Activated B cell treated with CpG ODN at 0.5 μM for 24 hours (primary cell): ENCODE measurements around the gene ASIC5. TPM values are rescaled to one million over a fixed set of nuclear protein-coding genes. Genes with fewer than 3 reads are reported as not detected.

Experiments used
- ATAC-seq: fragments of 200-7000 bp; cut with Tn5 transposase; one replicate; pipeline ENCODE4 v1.10.0; 2021; ENCODE audit warnings: low read depth, mild to moderate bottlenecking, moderate library complexity
- CTCF ChIA-PET: fragments of 350-600 bp; sonication (Branson Sonifier 250); formaldehyde crosslinking; loops from one replicate; lab custom pipeline; 2021; ENCODE audit warnings: antibody characterized with exemption; lab: Charles Lee
- POLR2A ChIA-PET: fragments of 350-600 bp; sonication (Branson Sonifier 250); formaldehyde crosslinking; loops from one replicate; lab custom pipeline; 2021; ENCODE audit warnings: antibody characterized with exemption; lab: Charles Lee
- DNase-seq: peaks from one replicate; pipeline ENCODE4 v3.0.0; 2022
- H3K27ac Mint-ChIP-seq: one replicate; pipeline ENCODE4 v1.8.0; 2020; ENCODE audit warnings: mixed read lengths
- H3K27me3 Mint-ChIP-seq: one replicate; pipeline ENCODE4 v1.8.0; 2021; ENCODE audit warnings: mixed read lengths
- H3K36me3 Mint-ChIP-seq: one replicate; pipeline ENCODE4 v1.8.0; 2021; ENCODE audit warnings: low read depth, mixed read lengths
- H3K4me1 Mint-ChIP-seq: one replicate; pipeline ENCODE4 v1.8.0; 2021; ENCODE audit warnings: mixed read lengths
- H3K4me3 Mint-ChIP-seq: one replicate; pipeline ENCODE4 v1.8.0; 2020; ENCODE audit warnings: mild to moderate bottlenecking, mixed read lengths
- H3K9me3 Mint-ChIP-seq: one replicate; pipeline ENCODE4 v1.8.0; 2020; ENCODE audit warnings: mixed read lengths
- CTCF ChIP-seq: fragments of 200-600 bp; IDR thresholded peaks from one replicate; pipeline ENCODE4 v1.8.0; 2022; ENCODE audit warnings: antibody characterized with exemption, mild to moderate bottlenecking
- intact Hi-C: fragments of 100-400 bp; cut with micrococcal nuclease; formaldehyde crosslinking; loops from one replicate; pipeline ENCODE4 v1.15.1; 2024
- total RNA-seq: library from RNA; stranded (reverse); gene quantifications from 2 replicates; pipeline ENCODE4 v1.2.3, GENCODE V29; 2022

Gene ASIC5
- total RNA-seq, 1 donor from 2014 or later, result not detected

- intact Hi-C loops, result no loop called here
- no peaks in the 10 kb centered on the region for H3K9me3 Mint-ChIP-seq
- ATAC-seq (no peak), DNase-seq (no peak)
- no peaks in the 10 kb centered on the region for H3K36me3 Mint-ChIP-seq
- CTCF ChIA-PET, result no interaction called here
- H3K27me3 Mint-ChIP-seq, result no peaks in the 10 kb centered on the region
- H3K27ac Mint-ChIP-seq, result no peak overlapping the region
- no peaks in the 10 kb centered on the region for H3K4me1 Mint-ChIP-seq
- H3K4me3 Mint-ChIP-seq, result no peak overlapping the region
- TF ChIP-seq CTCF, result no peak
- POLR2A ChIA-PET, result no interaction called here
Observed at GRCh38 chr4:155907556-155907955, 41.5 kb upstream of the ASIC5 start.

- ChIA-PET CTCF (no interaction called here), POLR2A (no interaction called here)
- Mint-ChIP-seq H3K27ac (no peak overlapping the region), H3K36me3 (no peaks in the 10 kb centered on the region), H3K27me3 (no peaks in the 10 kb centered on the region), H3K4me1 (no peaks in the 10 kb centered on the region), H3K4me3 (no peak overlapping the region), H3K9me3 (no peaks in the 10 kb centered on the region)
- no peak for DNase-seq
- no peak for ATAC-seq
- no peak for TF ChIP-seq CTCF
- intact Hi-C loops, result no loop called here
Observed at GRCh38 chr4:155906554-155907247, 40.6 kb upstream of the ASIC5 start.

GRCh38 chr4:155904331-155904730 is 38.3 kb upstream of the ASIC5 start:
- ATAC-seq (no peak), DNase-seq (no peak)
- ChIA-PET CTCF (no interaction called here), POLR2A (no interaction called here)
- Mint-ChIP-seq H3K36me3 (no peaks in the 10 kb centered on the region), H3K27ac (no peak overlapping the region), H3K9me3 (no peaks in the 10 kb centered on the region), H3K27me3 (no peaks in the 10 kb centered on the region), H3K4me3 (no peak overlapping the region), H3K4me1 (no peaks in the 10 kb centered on the region)
- TF ChIP-seq CTCF, result no peak
- intact Hi-C loops, result no loop called here

GRCh38 chr4:155903453-155903852 is 37.4 kb upstream of the ASIC5 start, which contains the start of gene TDO2:
Gene TDO2, plus strand, starts transcription at chr4:155903696. Its CDS starts 63 bp downstream, at chr4:155903759.
- Mint-ChIP-seq H3K9me3 (peaks cover 3% of the 10 kb centered on the region), H3K27ac (no peak within 1 kb of the TSS), H3K4me1 (no peaks in the 10 kb centered on the region), H3K36me3 (no peaks in the 10 kb centered on the region), H3K4me3 (no peak within 1 kb of the TSS), H3K27me3 (no peaks in the 10 kb centered on the region)
- DNase-seq (no peak), ATAC-seq (no peak)
- CTCF ChIA-PET, result no interaction called here
- intact Hi-C loops, result no loop called here
- no peak for TF ChIP-seq CTCF
- POLR2A ChIA-PET, result no interaction called here

- Mint-ChIP-seq H3K9me3 (peaks cover 10% of the 10 kb centered on the region), H3K4me3 (no peak overlapping the region), H3K4me1 (no peaks in the 10 kb centered on the region), H3K36me3 (no peaks in the 10 kb centered on the region), H3K27me3 (no peaks in the 10 kb centered on the region), H3K27ac (no peak overlapping the region)
- ChIA-PET POLR2A (no interaction called here), CTCF (no interaction called here)
- intact Hi-C loops, result no loop called here
- TF ChIP-seq CTCF, result no peak
- DNase-seq (no peak), ATAC-seq (no peak)
Observed at GRCh38 chr4:155901013-155901412, 34.9 kb upstream of the ASIC5 start.
